GM13977 (cell line): ENCODE results near the gene MARK3.

Source experiments
- DNase-seq: peaks from one replicate; pipeline ENCODE4 v3.0.0; 2012; ENCODE audit warnings: low spot score
- CTCF ChIP-seq: IDR thresholded peaks from 2 replicates; pipeline ENCODE4 v1.5.1; 2012; ENCODE audit warnings: mild to moderate bottlenecking, control low read depth; ENCODE audit not compliant: insufficient read depth; ENCODE audit errors: extremely low read depth, missing control alignments
- in situ Hi-C: fragments of 300-500 bp; cut with MboI; formaldehyde crosslinking; loops from one replicate; pipeline ENCODE4 v1.12.0; 2022; ENCODE audit warnings: low sequenced_read_pairs, low pct_unique_long_range_greater_than_20kb, mixed read lengths, inconsistent platforms; ENCODE audit not compliant: unreplicated experiment

MARK3 gene

DNA sequence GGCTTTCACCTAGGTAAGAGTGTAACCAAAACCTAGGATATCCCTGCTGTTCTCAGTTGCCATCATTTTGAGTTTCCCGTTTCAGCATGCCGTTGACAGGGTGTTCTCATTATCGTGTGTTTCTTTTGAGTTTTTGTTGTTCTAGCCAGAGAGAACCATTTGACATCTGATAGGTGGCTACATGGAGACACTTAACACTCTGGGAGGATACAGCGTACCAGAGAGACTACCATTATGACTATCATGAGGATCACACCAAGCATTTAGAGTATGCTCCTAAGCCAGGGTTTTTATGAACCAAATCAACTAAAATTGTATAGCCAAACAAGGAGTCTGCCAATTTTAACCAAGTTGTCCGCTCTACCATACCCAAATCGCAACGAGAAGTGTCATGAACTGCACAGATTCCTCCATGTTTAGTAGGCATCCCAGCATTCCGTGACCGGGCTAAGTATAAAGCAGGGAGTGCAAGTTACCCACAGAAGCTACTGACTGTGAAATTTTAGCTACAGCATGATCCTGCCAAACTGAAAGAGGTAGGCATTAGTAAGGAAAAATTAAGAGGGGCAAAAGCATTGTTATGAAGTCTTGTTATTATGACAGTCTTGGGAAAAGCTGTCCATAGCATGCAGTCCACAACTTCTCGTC is 48.8 kb downstream of the MARK3 start:
- in situ Hi-C loops, result no loop called here
- no peak for DNase-seq
- no peak for TF ChIP-seq CTCF

GRCh38 chr14:103434868-103435442 is 49.7 kb downstream of the MARK3 start:
- no peak for DNase-seq
- in situ Hi-C loops, result no loop called here
- no peak for TF ChIP-seq CTCF

DNA sequence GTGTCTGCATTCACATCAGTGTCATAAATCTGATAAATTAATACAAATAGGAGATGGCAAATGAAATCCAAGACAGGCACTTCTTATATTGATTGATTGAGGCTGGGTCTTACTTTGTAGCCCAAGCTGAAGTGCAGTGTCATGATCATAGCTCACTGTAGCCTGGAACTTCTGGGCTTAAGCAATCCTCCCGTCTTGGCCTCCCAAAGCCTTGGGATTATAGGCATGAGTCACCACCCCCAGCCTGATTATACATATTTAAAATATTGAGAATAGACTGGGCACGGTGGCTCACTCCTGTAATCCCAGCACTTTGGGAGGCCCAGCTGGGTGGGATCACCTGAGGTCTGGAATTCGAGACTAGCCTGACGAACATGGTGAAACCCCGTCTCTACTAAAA is 51.3 kb downstream of the MARK3 start:
- TF ChIP-seq CTCF, result no peak
- DNase-seq, result no peak
- in situ Hi-C loops, result no loop called here

- in situ Hi-C loops, result no loop called here
These were observed 57.1 kb downstream of the MARK3 start for GRCh38 chr14:103442288-103442687.

GRCh38 chr14:103443111-103443510 is 57.9 kb downstream of the MARK3 start:
- in situ Hi-C loops, result no loop called here
- no peak for DNase-seq
- TF ChIP-seq CTCF, result no peak

More at GRCh38 chr14:103442288-103442687, 57.1 kb downstream of the MARK3 start:
- no peak for TF ChIP-seq CTCF
- no peak for DNase-seq

DNA sequence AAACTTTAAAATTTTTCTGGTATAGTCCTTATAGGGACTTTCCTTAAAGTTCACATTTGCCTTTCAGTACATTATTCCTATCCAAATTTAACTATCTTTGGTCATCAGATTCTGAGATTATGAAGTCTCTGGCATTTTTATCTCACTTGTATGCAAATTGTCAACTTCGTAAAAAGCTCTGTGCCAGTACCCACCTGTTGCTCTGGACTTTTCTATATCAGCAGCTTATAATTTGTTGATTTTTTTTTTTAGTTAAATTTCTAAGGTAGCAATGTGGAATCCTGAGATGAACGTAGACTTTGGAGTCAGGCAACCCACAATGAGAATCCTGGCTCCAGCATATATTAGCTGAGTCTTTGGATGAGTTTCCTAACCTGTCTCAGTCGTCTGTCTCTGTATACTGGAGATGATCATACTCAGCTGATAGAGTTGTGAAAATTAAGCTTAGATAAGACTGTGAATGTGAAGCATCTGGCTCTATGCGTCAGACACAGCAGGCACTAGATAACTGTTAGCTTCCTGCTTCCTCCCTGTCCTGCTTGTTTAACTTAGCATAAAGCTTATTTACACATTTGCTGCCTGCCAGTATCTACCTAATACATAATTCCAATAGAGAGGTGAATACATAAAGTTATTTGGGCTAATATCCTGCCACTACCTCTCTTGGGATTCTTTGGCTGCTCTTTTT is 59.8 kb downstream of the MARK3 start:
- no peak for TF ChIP-seq CTCF
- no peak for DNase-seq
- in situ Hi-C loops, result no loop called here
